T-helper 17 cell (primary cell): ENCODE results near the gene PROKR2. TPM values are rescaled to one million over a fixed set of nuclear protein-coding genes. Genes with fewer than 3 reads are reported as not detected.

ENCODE experiments used
- ATAC-seq: fragments of 150-1000 bp; cut with Tn5 transposase; 2 replicates; pipeline ENCODE4 v1.10.0; 2021; ENCODE audit warnings: mild to moderate bottlenecking, moderate library complexity
- DNase-seq, 3 donors: peaks; one replicate each; pipeline versions ENCODE4 v3.0.0 to v3.0.0-alpha.2; 2020 to 2021
- H3K9me3 ChIP-seq: one replicate; pipeline ENCODE4 v1.7.0; 2013; ENCODE audit warnings: low read length, mild to moderate bottlenecking; ENCODE audit not compliant: control insufficient read depth, poor library complexity, severe bottlenecking
- H3K27ac Mint-ChIP-seq: one replicate; pipeline ENCODE4 v1.8.0; 2022; ENCODE audit warnings: mild to moderate bottlenecking, moderate library complexity, mixed read lengths
- H3K27me3 Mint-ChIP-seq: one replicate; pipeline ENCODE4 v1.8.0; 2022; ENCODE audit warnings: mixed read lengths
- H3K36me3 Mint-ChIP-seq: one replicate; pipeline ENCODE4 v1.8.0; 2022; ENCODE audit warnings: low read depth, mixed read lengths
- H3K4me1 Mint-ChIP-seq: one replicate; pipeline ENCODE4 v1.8.0; 2022; ENCODE audit warnings: mild to moderate bottlenecking, mixed read lengths
- H3K4me3 Mint-ChIP-seq: one replicate; pipeline ENCODE4 v1.8.0; 2022; ENCODE audit warnings: mild to moderate bottlenecking, moderate library complexity, mixed read lengths
- total RNA-seq, 4 donors: library from RNA in 2 of 4; stranded (reverse) in 2 of 4; gene quantifications; one replicate each; pipeline ENCODE4 v1.2.3 and lab custom pipeline; 2022 to 2026

PROKR2 gene
- total RNA-seq, 2 donors from 2014 or later = not detected

GRCh38 chr20:5328268-5328667, 11.5 kb upstream of the PROKR2 start:
- no peak overlapping the region for H3K4me3 Mint-ChIP-seq
- peaks cover 4% of the 10 kb centered on the region for H3K36me3 Mint-ChIP-seq
- H3K9me3 ChIP-seq = no peaks in the 10 kb centered on the region
- no peak overlapping the region for H3K27ac Mint-ChIP-seq
- H3K4me1 Mint-ChIP-seq = no peaks in the 10 kb centered on the region
- H3K27me3 Mint-ChIP-seq = peaks cover 72% of the 10 kb centered on the region
- ATAC-seq (no peak), DNase-seq (no peak)

GRCh38 chr20:5327356-5327755, 10.6 kb upstream of the PROKR2 start:
- H3K9me3 ChIP-seq = no peaks in the 10 kb centered on the region
- Mint-ChIP-seq H3K4me1 (no peaks in the 10 kb centered on the region), H3K36me3 (peaks cover 4% of the 10 kb centered on the region), H3K27me3 (peaks cover 78% of the 10 kb centered on the region), H3K27ac (no peak overlapping the region), H3K4me3 (no peak overlapping the region)
- no peak for ATAC-seq
- no peak for DNase-seq

DNA sequence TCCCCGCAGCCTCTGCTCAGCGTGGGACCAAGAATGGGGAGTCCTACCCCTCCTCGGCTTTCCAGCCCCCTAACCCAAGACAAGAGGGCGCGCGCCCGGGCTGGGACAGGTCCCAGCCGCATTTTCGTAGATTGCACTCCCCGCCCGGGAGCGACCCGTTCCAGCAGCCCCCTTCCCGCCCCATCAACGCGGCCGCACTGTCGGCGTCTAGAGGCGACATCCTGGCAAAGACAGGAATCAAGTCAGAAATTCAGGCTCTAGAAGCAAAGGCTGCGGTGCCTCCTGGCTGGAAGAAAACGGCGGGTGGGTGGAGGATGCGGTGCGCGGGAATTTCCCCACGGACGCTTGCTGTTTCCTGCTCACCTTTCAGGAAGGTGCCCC, 957 bp downstream of the PROKR2 start:
- no peaks in the 10 kb centered on the region for H3K4me1 Mint-ChIP-seq
- no peaks in the 10 kb centered on the region for H3K36me3 Mint-ChIP-seq
- H3K27me3 Mint-ChIP-seq = peaks cover 55% of the 10 kb centered on the region
- H3K4me3 Mint-ChIP-seq = no peak overlapping the region
- no peaks in the 10 kb centered on the region for H3K9me3 ChIP-seq
- ATAC-seq (no peak), DNase-seq (no peak)
- no peak overlapping the region for H3K27ac Mint-ChIP-seq

DNA sequence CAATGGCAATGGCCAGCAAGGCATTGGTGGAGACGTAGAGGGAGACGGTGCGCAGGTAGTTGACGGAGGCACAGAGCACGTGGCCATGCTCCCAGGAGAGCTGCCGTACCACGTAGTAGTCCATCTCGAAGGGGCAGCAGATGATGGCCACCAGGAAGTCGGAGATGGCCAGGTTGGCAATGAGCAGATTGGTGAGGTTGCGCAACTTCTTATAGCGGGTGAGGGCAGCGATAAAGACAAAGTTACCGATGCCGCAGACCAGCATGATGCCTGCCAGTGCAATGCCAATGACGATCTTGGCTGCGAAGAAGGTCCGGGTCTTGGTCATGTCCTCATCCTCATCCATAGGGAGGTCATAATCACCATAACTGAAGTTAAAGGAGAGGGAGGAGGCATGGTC, 2.8 kb downstream of the PROKR2 start:
- H3K4me1 Mint-ChIP-seq = no peaks in the 10 kb centered on the region
- H3K4me3 Mint-ChIP-seq = no peak overlapping the region
- no peaks in the 10 kb centered on the region for H3K36me3 Mint-ChIP-seq
- no peak overlapping the region for H3K27ac Mint-ChIP-seq
- H3K27me3 Mint-ChIP-seq = peaks cover 51% of the 10 kb centered on the region
- no peak for DNase-seq
- no peaks in the 10 kb centered on the region for H3K9me3 ChIP-seq
- ATAC-seq = no peak

DNA sequence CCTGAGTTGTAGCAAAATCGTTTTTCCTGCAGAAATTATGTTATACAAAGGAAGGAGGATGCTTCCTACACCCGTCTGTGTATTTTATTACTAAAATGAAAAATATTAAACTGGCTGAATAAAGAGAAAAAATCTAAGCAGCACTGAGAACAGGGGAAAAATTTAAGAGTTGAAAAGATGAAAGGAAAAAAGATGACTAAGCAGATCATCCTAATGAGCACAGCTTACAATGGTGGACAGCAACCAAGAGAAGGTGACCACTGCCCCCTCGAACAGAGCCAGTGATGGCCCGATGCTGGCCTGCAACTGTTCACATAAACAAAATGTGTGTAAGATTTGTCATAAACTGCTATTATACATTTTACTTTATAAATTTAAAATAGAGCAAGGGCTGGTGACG, 4.2 kb downstream of the PROKR2 start:
- ATAC-seq = no peak

GRCh38 chr20:5309971-5310370, 6.8 kb downstream of the PROKR2 start:
- DNase-seq (no peak), ATAC-seq (no peak)
- H3K27me3 Mint-ChIP-seq = peaks cover 24% of the 10 kb centered on the region
- no peak overlapping the region for H3K4me3 Mint-ChIP-seq
- no peaks in the 10 kb centered on the region for H3K9me3 ChIP-seq
- no peak overlapping the region for H3K27ac Mint-ChIP-seq
- no peaks in the 10 kb centered on the region for H3K36me3 Mint-ChIP-seq
- H3K4me1 Mint-ChIP-seq = no peaks in the 10 kb centered on the region

More for the DNA sequence above, 4.2 kb downstream of the PROKR2 start:
- H3K4me3 Mint-ChIP-seq = no peak overlapping the region
- DNase-seq = no peak
- H3K9me3 ChIP-seq = no peaks in the 10 kb centered on the region
- peaks cover 37% of the 10 kb centered on the region for H3K27me3 Mint-ChIP-seq
- no peaks in the 10 kb centered on the region for H3K36me3 Mint-ChIP-seq
- H3K27ac Mint-ChIP-seq = no peak overlapping the region
- H3K4me1 Mint-ChIP-seq = no peaks in the 10 kb centered on the region

DNA sequence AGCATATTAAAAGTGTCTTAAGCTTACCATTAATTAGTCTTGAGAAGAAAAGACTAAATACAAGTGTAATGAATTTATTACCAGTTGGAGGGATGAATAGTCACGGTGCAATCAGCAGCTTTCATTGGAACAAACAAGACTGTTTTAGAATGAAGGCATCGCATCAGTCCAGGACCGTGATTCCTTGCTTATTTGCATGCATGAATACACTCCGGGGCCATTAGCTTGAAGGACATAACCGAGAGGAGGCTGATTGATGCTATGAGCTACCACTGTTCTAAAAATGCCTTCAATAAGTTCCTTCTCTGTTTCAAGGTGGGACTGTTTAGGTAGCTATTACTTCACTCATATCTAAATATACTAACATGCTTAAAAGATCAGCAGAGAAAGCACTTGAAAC, 17.9 kb downstream of the PROKR2 start:
- Mint-ChIP-seq H3K27me3 (peaks cover 78% of the 10 kb centered on the region), H3K27ac (no peak overlapping the region), H3K36me3 (peaks cover 3% of the 10 kb centered on the region), H3K4me3 (no peak overlapping the region), H3K4me1 (peaks cover 2% of the 10 kb centered on the region)
- ATAC-seq (no peak), DNase-seq (no peak)
- no peaks in the 10 kb centered on the region for H3K9me3 ChIP-seq

DNA sequence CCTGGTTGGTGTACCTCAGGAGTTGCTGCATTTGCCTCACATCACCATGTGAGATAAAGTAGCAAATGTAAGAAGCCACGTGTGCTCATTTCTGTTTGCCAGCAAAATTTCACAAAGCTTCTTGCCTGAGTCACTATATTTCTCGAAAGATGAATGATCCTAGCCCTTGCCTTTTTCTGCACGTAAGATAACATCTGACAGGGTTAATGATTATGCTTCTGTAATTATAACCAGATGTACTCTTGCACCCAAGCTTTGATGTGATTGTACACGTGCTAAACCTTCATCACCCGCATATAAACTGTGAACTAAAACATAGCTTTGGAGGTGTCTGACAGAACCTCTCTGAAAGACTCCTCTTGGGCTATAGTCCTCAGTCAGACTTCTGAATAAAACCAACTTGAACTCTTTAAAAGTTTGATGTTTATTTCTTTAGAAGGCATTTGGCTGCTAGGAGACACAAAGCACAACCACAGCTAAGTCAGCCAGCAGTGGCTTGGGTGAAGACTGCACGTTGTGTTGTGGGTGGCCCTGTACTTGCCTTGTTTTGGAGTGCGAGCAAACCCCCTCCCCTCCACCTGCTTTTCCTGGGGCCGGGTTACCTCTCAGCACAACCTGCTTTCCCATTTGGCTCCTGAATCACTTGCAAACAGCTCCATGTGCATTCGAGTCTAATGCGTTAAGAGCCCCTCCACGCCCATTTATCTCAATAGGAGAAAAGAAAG, 19.3 kb downstream of the PROKR2 start:
- peaks cover 2% of the 10 kb centered on the region for H3K4me1 Mint-ChIP-seq
- H3K27me3 Mint-ChIP-seq = peaks cover 75% of the 10 kb centered on the region
- H3K9me3 ChIP-seq = no peaks in the 10 kb centered on the region
- no peak overlapping the region for H3K4me3 Mint-ChIP-seq
- ATAC-seq (no peak), DNase-seq (no peak)
- H3K27ac Mint-ChIP-seq = no peak overlapping the region
- H3K36me3 Mint-ChIP-seq = peaks cover 3% of the 10 kb centered on the region

- H3K9me3 ChIP-seq = no peaks in the 10 kb centered on the region
- Mint-ChIP-seq H3K4me1 (no peaks in the 10 kb centered on the region), H3K4me3 (no peak overlapping the region), H3K27me3 (peaks cover 25% of the 10 kb centered on the region), H3K27ac (no peak overlapping the region), H3K36me3 (peaks cover 3% of the 10 kb centered on the region)
- no peak for ATAC-seq
- no peak for DNase-seq
Measured at GRCh38 chr20:5290596-5290995, 26.2 kb downstream of the PROKR2 start.

DNA sequence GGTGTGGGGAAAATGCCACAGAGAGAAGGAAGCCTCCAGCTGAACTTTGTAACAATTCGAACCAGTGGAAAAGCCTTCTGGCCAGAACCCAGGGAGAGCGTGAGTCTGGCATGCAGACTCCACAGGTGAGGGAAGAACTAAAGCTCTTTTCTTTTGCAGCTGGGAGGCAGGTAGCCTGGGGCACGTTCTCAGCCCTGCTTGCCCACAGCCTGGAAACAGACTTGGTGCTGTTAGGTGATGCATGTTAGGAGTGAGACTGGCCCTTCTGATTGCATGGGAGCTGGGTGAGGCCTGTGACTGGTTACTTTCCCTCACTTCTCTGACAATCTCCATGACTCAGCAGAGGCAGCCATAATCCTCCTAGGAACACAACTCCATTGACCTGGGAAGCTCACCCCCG, 34.2 kb downstream of the PROKR2 start:
- no peak for DNase-seq
- no peak for ATAC-seq
- H3K36me3 Mint-ChIP-seq = no peaks in the 10 kb centered on the region
- H3K9me3 ChIP-seq = no peaks in the 10 kb centered on the region
- H3K27me3 Mint-ChIP-seq = peaks cover 39% of the 10 kb centered on the region
- H3K4me1 Mint-ChIP-seq = peaks cover 2% of the 10 kb centered on the region
- H3K27ac Mint-ChIP-seq = no peak overlapping the region
- H3K4me3 Mint-ChIP-seq = no peak overlapping the region

- ATAC-seq (no peak), DNase-seq (no peak)
- Mint-ChIP-seq H3K4me3 (no peak overlapping the region), H3K4me1 (peaks cover 2% of the 10 kb centered on the region), H3K27me3 (peaks cover 33% of the 10 kb centered on the region), H3K36me3 (no peaks in the 10 kb centered on the region), H3K27ac (no peak overlapping the region)
- H3K9me3 ChIP-seq = no peaks in the 10 kb centered on the region
Measured at GRCh38 chr20:5279661-5280060, 37.1 kb downstream of the PROKR2 start.

GRCh38 chr20:5272268-5272667, 44.5 kb downstream of the PROKR2 start:
- DNase-seq (no peak), ATAC-seq (no peak)
- Mint-ChIP-seq H3K4me1 (no peaks in the 10 kb centered on the region), H3K36me3 (no peaks in the 10 kb centered on the region), H3K27ac (no peak overlapping the region), H3K4me3 (no peak overlapping the region), H3K27me3 (peaks cover 42% of the 10 kb centered on the region)
- H3K9me3 ChIP-seq = no peaks in the 10 kb centered on the region

- H3K4me1 Mint-ChIP-seq = no peaks in the 10 kb centered on the region
- DNase-seq = no peak
- no peaks in the 10 kb centered on the region for H3K36me3 Mint-ChIP-seq
- H3K9me3 ChIP-seq = no peaks in the 10 kb centered on the region
- no peak overlapping the region for H3K27ac Mint-ChIP-seq
- peaks cover 56% of the 10 kb centered on the region for H3K27me3 Mint-ChIP-seq
- no peak for ATAC-seq
- no peak overlapping the region for H3K4me3 Mint-ChIP-seq
Measured at GRCh38 chr20:5270603-5271002, 46.2 kb downstream of the PROKR2 start.

GRCh38 chr20:5268449-5268848, 48.3 kb downstream of the PROKR2 start:
- ATAC-seq = no peak

More at GRCh38 chr20:5268449-5268848, 48.3 kb downstream of the PROKR2 start:
- H3K27ac Mint-ChIP-seq = no peak overlapping the region
- no peaks in the 10 kb centered on the region for H3K4me1 Mint-ChIP-seq
- H3K36me3 Mint-ChIP-seq = no peaks in the 10 kb centered on the region
- H3K4me3 Mint-ChIP-seq = no peak overlapping the region
- no peaks in the 10 kb centered on the region for H3K9me3 ChIP-seq
- DNase-seq = no peak
- H3K27me3 Mint-ChIP-seq = peaks cover 77% of the 10 kb centered on the region
